HepG2 (cell line): ENCODE measurements around the gene CEP68. TPM values are rescaled to one million over a fixed set of nuclear protein-coding genes. Genes with fewer than 3 reads are reported as not detected.

Source experiments
- ATAC-seq: fragments of 200-7000 bp; cut with Tn5 transposase; 3 replicates; pipeline ENCODE4 v1.9.1; 2020; ENCODE audit warnings: mild to moderate bottlenecking, moderate library complexity
- BruUV-seq: library from RNA; stranded (reverse); fragments of 400-500 nt; replicated peaks from 2 replicates; lab custom pipeline; 2021; lab: Mats Ljungman, UMichigan
- CTCF ChIA-PET: fragments of 300-600 bp; formaldehyde crosslinking; extraction: SDS; loops from one replicate; lab custom pipeline; 2021; ENCODE audit warnings: low total read pairs, inconsistent platforms, low intra/inter-chr PET ratio; lab: Yijun Ruan, JAX
- POLR2A ChIA-PET: fragments of 350-600 bp; sonication (Branson Sonifier 250); formaldehyde crosslinking; loops from one replicate; lab custom pipeline; 2020; ENCODE audit warnings: antibody characterized with exemption, inconsistent platforms; lab: Yijun Ruan, JAX
- DNase-seq: peaks from one replicate; pipeline ENCODE4 v3.0.0-alpha.2; 2015; ENCODE audit warnings: low spot score
- FAIRE-seq: peaks from 3 replicates; lab custom pipeline; 2011; peaks lifted over from hg19 to GRCh38; lab: Jason Lieb, UNC
- H2AFZ ChIP-seq: one replicate; pipeline ENCODE4 v1.6.1; 2011; ENCODE audit warnings: low read length, inconsistent platforms
- H3K27ac ChIP-seq: fragments of 300-600 bp; 3 replicates; pipeline ENCODE4 v1.8.0; 2011; ENCODE audit warnings: mixed run types, mild to moderate bottlenecking, mixed read lengths, low read length, inconsistent platforms; ENCODE audit not compliant: insufficient read depth; ENCODE audit errors: extremely low read length
- H3K27me3 ChIP-seq, 2 experiments: fragments of 200-600 bp in 1 of 2; 2 replicates in 1 of 2; 3 replicates in 1 of 2; pipeline versions ENCODE4 v1.6.0 to v1.8.0; 2011; ENCODE audit warnings: low read length in 2 of 2, mild to moderate bottlenecking in 2 of 2, moderate library complexity in 2 of 2, inconsistent platforms in 1 of 2; ENCODE audit not compliant: insufficient read depth in 2 of 2, control insufficient read depth in 1 of 2
- H3K36me3 ChIP-seq, 2 experiments: fragments of 200-600 bp in 1 of 2; replicated peaks in 1 of 2; 2 replicates in 1 of 2; 3 replicates in 1 of 2; pipeline versions ENCODE4 v1.5.1 to v1.8.0; 2011; ENCODE audit warnings: low read length in 2 of 2, inconsistent platforms in 1 of 2; ENCODE audit not compliant: insufficient read depth in 2 of 2, control insufficient read depth in 1 of 2
- H3K4me1 ChIP-seq: 2 replicates; pipeline ENCODE4 v1.5.1; 2012; ENCODE audit warnings: low read length, inconsistent platforms; ENCODE audit not compliant: insufficient read depth
- H3K4me2 ChIP-seq: 2 replicates; pipeline ENCODE4 v1.6.0; 2011; ENCODE audit warnings: low read depth, low read length, inconsistent platforms
- H3K4me3 ChIP-seq, 3 experiments: fragments of 200-600 bp in 1 of 3; sonication (generic), shearing (Covaris generic) in 1 of 3; replicated peaks in 1 of 3; 2 replicates each; pipeline ENCODE4 v1.5.1; 2011 to 2016; ENCODE audit warnings: low read length in 3 of 3, inconsistent platforms in 2 of 3, low read depth in 2 of 3, mild to moderate bottlenecking in 2 of 3, control low read depth in 1 of 3, mixed read lengths in 1 of 3; ENCODE audit not compliant: insufficient read depth in 1 of 3
- H3K79me2 ChIP-seq: one replicate; pipeline ENCODE4 v1.6.1; 2011; ENCODE audit warnings: low read length, inconsistent platforms; ENCODE audit not compliant: insufficient read depth
- H3K9ac ChIP-seq: 2 replicates; pipeline ENCODE4 v1.6.0; 2011; ENCODE audit warnings: mild to moderate bottlenecking, low read depth, low read length, inconsistent platforms; ENCODE audit not compliant: insufficient read depth
- H3K9me3 ChIP-seq: 2 replicates; pipeline ENCODE4 v1.5.1; 2012; ENCODE audit warnings: mild to moderate bottlenecking, low read length
- H4K20me1 ChIP-seq: 2 replicates; pipeline ENCODE4 v1.6.0; 2011; ENCODE audit warnings: inconsistent platforms, mild to moderate bottlenecking, low read length, moderate library complexity; ENCODE audit not compliant: insufficient read depth
- ARID5B ChIP-seq: IDR thresholded peaks from 2 replicates; pipeline ENCODE4 v1.4.0; 2020; ENCODE audit warnings: mild to moderate bottlenecking, missing genetic modification reagents
- ARNT ChIP-seq: fragments of 450-650 bp; IDR thresholded peaks from 2 replicates; pipeline ENCODE4 v1.6.1; 2017
- ZNF367 ChIP-seq: sonication (generic); formaldehyde crosslinking; IDR thresholded peaks from 2 replicates; pipeline ENCODE4 v1.4.0; 2020; ENCODE audit warnings: missing genetic modification reagents, borderline replicate concordance
- ZNF672 ChIP-seq: sonication (generic); formaldehyde crosslinking; IDR thresholded peaks from 2 replicates; pipeline ENCODE4 v1.8.1; 2022; ENCODE audit warnings: missing genetic modification reagents
- WGBS: methylation state at CpG from one replicate; pipeline ENCODE4 v1.1.6; 2017; ENCODE audit warnings: low lambda C conversion rate; 5-methylcytosine and 5-hydroxymethylcytosine counted together
- in situ Hi-C: cut with HindIII; loops from 2 replicates; pipeline ENCODE4 v1.10.0; 2017; ENCODE audit warnings: low pct_unique_long_range_greater_than_20kb; ENCODE audit not compliant: extremely low pct_ligation_motif_present
- intact Hi-C: fragments of 100-400 bp; cut with micrococcal nuclease; formaldehyde crosslinking; loops from one replicate; pipeline ENCODE4 v1.10.0; 2022; ENCODE audit not compliant: unreplicated experiment
- polyA plus RNA-seq, 8 experiments: library from polyadenylated mRNA; depleted of rRNA in 3 of 8; stranded (reverse) in 7 of 8; unstranded in 1 of 8; fragments of >200 nt; fragmentation: Illumina TruSeq in 4 of 8; extraction: Trizol in 4 of 8; gene quantifications; 2 replicates each; pipeline versions ENCODE4 v1.2.1 to v1.2.3, GENCODE V29; 2011 to 2016; ENCODE audit warnings: low read depth in 4 of 8, missing spikeins in 1 of 8, mixed read lengths in 1 of 8; ENCODE audit not compliant: insufficient read depth in 1 of 8
- total RNA-seq, 5 experiments: library from RNA; depleted of rRNA; stranded (reverse); fragments of >200 nt; fragmentation: Illumina TruSeq; extraction: Trizol; gene quantifications; 2 replicates each; pipeline ENCODE4 v1.2.3, GENCODE V29; 2016; ENCODE audit warnings: low read depth in 1 of 5
- TF ChIP-seq, protein P1 (sequence below): sonication (generic); formaldehyde crosslinking; IDR thresholded peaks from 2 replicates; pipeline ENCODE4 v1.5.1; 2020; ENCODE audit warnings: mild to moderate bottlenecking, missing genetic modification reagents, moderate library complexity

The CEP68 gene
- total and polyA plus RNA-seq, 2 of the 13 experiments (the other 11 are each of a cell fraction or from before 2014, with no cell fraction given): 5.7 to 9.3 TPM

- TF ChIP-seq ARID5B (CRISPR knock-in tag) (peak; percentile 12; the same call in 1 of the 2 replicates), ZNF367 (CRISPR knock-in tag) (no peak), ZNF672 (CRISPR knock-in tag) (no peak)
- TF ChIP-seq, all 625 proteins: peak for 13
Observed at GRCh38 chr2:65026154-65026553, 30.1 kb upstream of the CEP68 start (continued).

DNA sequence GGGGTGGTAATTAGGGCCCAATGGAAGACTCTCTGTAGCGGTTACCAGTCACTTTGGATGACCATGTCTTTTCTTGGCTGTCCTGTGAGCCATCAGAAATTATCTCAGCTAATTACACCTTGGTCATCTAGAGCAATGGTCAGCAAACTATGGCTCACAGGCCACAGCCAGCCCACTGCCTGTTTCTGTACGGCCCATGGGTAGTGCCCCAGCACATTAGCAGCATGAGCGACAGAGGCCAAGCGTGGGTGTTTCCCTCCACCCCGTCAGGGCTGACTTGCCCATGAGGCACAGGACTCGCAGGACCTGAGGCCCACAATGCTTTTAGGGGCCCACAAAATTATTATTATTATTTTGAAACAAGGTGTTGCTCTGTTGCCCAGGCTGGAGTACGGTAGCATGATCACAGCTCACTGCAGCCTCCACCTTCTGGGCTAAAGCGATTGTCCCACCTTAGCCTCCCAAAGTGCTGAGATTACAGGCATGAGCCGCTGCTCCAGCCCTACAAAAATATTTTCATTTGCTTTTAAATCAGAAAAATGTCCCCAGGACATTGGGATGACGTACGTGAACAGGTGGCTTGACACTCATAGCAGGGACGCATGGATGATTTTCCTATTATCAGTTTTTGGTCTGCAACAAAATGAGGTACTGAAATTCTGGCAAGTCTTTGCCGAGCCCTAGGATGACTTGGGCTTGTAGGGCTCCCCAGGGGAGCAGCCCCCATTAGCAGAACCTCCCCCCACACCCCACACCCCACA lies 29.3 kb upstream of the CEP68 start:
- ATAC-seq (no peak), DNase-seq (no peak), FAIRE-seq (no peak)
- no peaks in the 10 kb centered on the region for H3K79me2 ChIP-seq
- CTCF ChIA-PET: no interaction called here
- peaks cover 48% of the 10 kb centered on the region for H3K4me1 ChIP-seq
- POLR2A ChIA-PET: interaction anchor here (1.0 to 1.2 kb wide), 3 partner anchors 38 to 109 kb away, joined by 3 read pairs; no protein-coding TSS in a partner anchor
- H3K4me3 ChIP-seq: no peak overlapping the region
- H3K9ac ChIP-seq: no peak overlapping the region
- no peak overlapping the region for H3K27ac ChIP-seq
- WGBS: 98% methylated on average over 13 of the region's 13 CpGs
- no peaks in the 10 kb centered on the region for H3K27me3 ChIP-seq
- no peak for TF ChIP-seq ARNT
- TF ChIP-seq, protein P1, sequence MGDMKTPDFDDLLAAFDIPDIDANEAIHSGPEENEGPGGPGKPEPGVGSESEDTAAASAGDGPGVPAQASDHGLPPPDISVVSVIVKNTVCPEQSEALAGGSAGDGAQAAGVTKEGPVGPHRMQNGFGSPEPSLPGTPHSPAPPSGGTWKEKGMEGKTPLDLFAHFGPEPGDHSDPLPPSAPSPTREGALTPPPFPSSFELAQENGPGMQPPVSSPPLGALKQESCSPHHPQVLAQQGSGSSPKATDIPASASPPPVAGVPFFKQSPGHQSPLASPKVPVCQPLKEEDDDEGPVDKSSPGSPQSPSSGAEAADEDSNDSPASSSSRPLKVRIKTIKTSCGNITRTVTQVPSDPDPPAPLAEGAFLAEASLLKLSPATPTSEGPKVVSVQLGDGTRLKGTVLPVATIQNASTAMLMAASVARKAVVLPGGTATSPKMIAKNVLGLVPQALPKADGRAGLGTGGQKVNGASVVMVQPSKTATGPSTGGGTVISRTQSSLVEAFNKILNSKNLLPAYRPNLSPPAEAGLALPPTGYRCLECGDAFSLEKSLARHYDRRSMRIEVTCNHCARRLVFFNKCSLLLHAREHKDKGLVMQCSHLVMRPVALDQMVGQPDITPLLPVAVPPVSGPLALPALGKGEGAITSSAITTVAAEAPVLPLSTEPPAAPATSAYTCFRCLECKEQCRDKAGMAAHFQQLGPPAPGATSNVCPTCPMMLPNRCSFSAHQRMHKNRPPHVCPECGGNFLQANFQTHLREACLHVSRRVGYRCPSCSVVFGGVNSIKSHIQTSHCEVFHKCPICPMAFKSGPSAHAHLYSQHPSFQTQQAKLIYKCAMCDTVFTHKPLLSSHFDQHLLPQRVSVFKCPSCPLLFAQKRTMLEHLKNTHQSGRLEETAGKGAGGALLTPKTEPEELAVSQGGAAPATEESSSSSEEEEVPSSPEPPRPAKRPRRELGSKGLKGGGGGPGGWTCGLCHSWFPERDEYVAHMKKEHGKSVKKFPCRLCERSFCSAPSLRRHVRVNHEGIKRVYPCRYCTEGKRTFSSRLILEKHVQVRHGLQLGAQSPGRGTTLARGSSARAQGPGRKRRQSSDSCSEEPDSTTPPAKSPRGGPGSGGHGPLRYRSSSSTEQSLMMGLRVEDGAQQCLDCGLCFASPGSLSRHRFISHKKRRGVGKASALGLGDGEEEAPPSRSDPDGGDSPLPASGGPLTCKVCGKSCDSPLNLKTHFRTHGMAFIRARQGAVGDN (CRISPR knock-in tag): 0 out of 2 replicates have a peak, but pooled peaks have one; percentile 10
- intact Hi-C loops: loop anchor here (5.0 kb wide), 1 partner anchor 35 kb away; no protein-coding TSS in a partner anchor
- BruUV-seq: no TSS peak
- no peak overlapping the region for H2AFZ ChIP-seq
- H3K4me2 ChIP-seq: no peak overlapping the region
- in situ Hi-C loops: no loop called here
- no peaks in the 10 kb centered on the region for H4K20me1 ChIP-seq
- peaks cover 4 to 28% of the 10 kb centered on the region in 2 experiments for H3K36me3 ChIP-seq
- H3K9me3 ChIP-seq: no peaks in the 10 kb centered on the region
